K562 (cell line): ENCODE data around the gene DBX1. TPM values are rescaled to one million over a fixed set of nuclear protein-coding genes. Genes with fewer than 3 reads are reported as not detected.

Source experiments
- ATAC-seq: fragments of 200-7000 bp; cut with Tn5 transposase; 3 replicates; pipeline ENCODE4 v1.9.1; 2020; ENCODE audit warnings: moderate library complexity
- BruUV-seq: library from RNA; stranded (reverse); fragments of 400-500 nt; replicated peaks from 2 replicates; lab custom pipeline; 2021; lab: Mats Ljungman, UMichigan
- CTCF ChIA-PET: fragments of 300-600 bp; formaldehyde crosslinking; extraction: SDS; loops from one replicate; lab custom pipeline; 2021; ENCODE audit warnings: low intra/inter-chr PET ratio; lab: Yijun Ruan, JAX
- POLR2A ChIA-PET: fragments of 300-600, 350-650 bp; sonication (Branson Sonifier 250); formaldehyde crosslinking; extraction: SDS; loops from one replicate; lab custom pipeline; 2021; ENCODE audit warnings: antibody characterized with exemption, inconsistent platforms; lab: Yijun Ruan, JAX
- DNase-seq, 4 experiments: peaks; one replicate each; pipeline versions ENCODE4 v3.0.0 to v3.0.0-alpha.2; 2011 to 2018; ENCODE audit warnings: low spot score in 3 of 4, mixed read lengths in 3 of 4; ENCODE audit errors: extremely low read depth in 1 of 4
- FAIRE-seq: peaks from 2 replicates; lab custom pipeline; 2011; peaks lifted over from hg19 to GRCh38; lab: Jason Lieb, UNC
- H2AFZ ChIP-seq: 2 replicates; pipeline ENCODE4 v1.6.0; 2011; ENCODE audit warnings: low read depth, low read length, control low read depth, inconsistent platforms
- H3K27ac ChIP-seq: fragments of 200-600 bp; 3 replicates; pipeline ENCODE4 v1.8.0; 2011; ENCODE audit warnings: low read depth, mild to moderate bottlenecking, control low read depth, inconsistent platforms, low read length, moderate library complexity, mixed read lengths; ENCODE audit errors: extremely low read depth
- H3K27me3 ChIP-seq, 2 experiments: fragments of 300-600 bp in 1 of 2; 2 replicates in 1 of 2; 3 replicates in 1 of 2; pipeline versions ENCODE4 v1.6.0 to v1.8.0; 2011; ENCODE audit warnings: inconsistent platforms in 2 of 2, low read length in 2 of 2, mild to moderate bottlenecking in 1 of 2, mixed read lengths in 1 of 2, moderate library complexity in 1 of 2; ENCODE audit not compliant: control insufficient read depth in 2 of 2, insufficient read depth in 2 of 2
- H3K36me3 ChIP-seq: fragments of 300-600 bp; 3 replicates; pipeline ENCODE4 v1.8.0; 2011; ENCODE audit warnings: mild to moderate bottlenecking, low read length, inconsistent platforms; ENCODE audit not compliant: control insufficient read depth, insufficient read depth
- H3K4me1 ChIP-seq, 2 experiments: fragments of 200-600 bp in 1 of 2; replicated peaks in 1 of 2; 2 replicates in 1 of 2; 3 replicates in 1 of 2; pipeline versions ENCODE4 v1.5.1 to v1.8.0; 2011; ENCODE audit warnings: inconsistent platforms in 2 of 2, low read length in 2 of 2, mild to moderate bottlenecking in 1 of 2, mixed read lengths in 1 of 2, moderate library complexity in 1 of 2; ENCODE audit not compliant: control insufficient read depth in 2 of 2, insufficient read depth in 2 of 2
- H3K4me2 ChIP-seq: 2 replicates; pipeline ENCODE4 v1.6.1; 2011; ENCODE audit warnings: low read length, control low read depth, inconsistent platforms, mixed read lengths; ENCODE audit not compliant: insufficient read depth
- H3K4me3 ChIP-seq: fragments of 200-600 bp; sonication (generic), shearing (Covaris generic); 2 replicates; pipeline ENCODE4 v1.5.1; 2016; ENCODE audit warnings: control low read depth, inconsistent platforms
- H3K79me2 ChIP-seq: fragments of 200-600 bp; 3 replicates; pipeline ENCODE4 v1.8.0; 2011; ENCODE audit warnings: low read length, inconsistent platforms; ENCODE audit not compliant: control insufficient read depth, insufficient read depth
- H3K9ac ChIP-seq, 2 experiments: 2 replicates each; pipeline versions ENCODE4 v1.6.0 to v1.6.1; 2011; ENCODE audit warnings: low read depth in 2 of 2, low read length in 2 of 2, control low read depth in 1 of 2, inconsistent platforms in 1 of 2, mild to moderate bottlenecking in 1 of 2, mixed read lengths in 1 of 2; ENCODE audit not compliant: insufficient read depth in 1 of 2
- H3K9me1 ChIP-seq: one replicate; pipeline ENCODE4 v1.6.0; 2011; ENCODE audit warnings: inconsistent platforms, mild to moderate bottlenecking, low read length, moderate library complexity; ENCODE audit not compliant: control insufficient read depth, insufficient read depth
- H3K9me3 ChIP-seq: replicated peaks from 2 replicates; pipeline ENCODE4 v1.5.1; 2011; ENCODE audit warnings: low read depth, low read length, inconsistent platforms; ENCODE audit not compliant: control insufficient read depth, insufficient read depth
- H4K20me1 ChIP-seq: replicated peaks from 2 replicates; pipeline ENCODE4 v1.6.1; 2011; ENCODE audit warnings: low read length, inconsistent platforms, mixed read lengths; ENCODE audit not compliant: control insufficient read depth, insufficient read depth
- EGR1 ChIP-seq: fragments of 450-650 bp; conservative IDR thresholded peaks from 2 replicates; pipeline ENCODE4 v1.6.1; 2017; ENCODE audit warnings: mild to moderate bottlenecking
- EZH2 ChIP-seq: IDR thresholded peaks from 2 replicates; pipeline ENCODE4 v1.6.1; 2012; ENCODE audit warnings: low read depth, mild to moderate bottlenecking, inconsistent platforms, low read length, borderline replicate concordance
- POLR2A ChIP-seq: fragments of 450-650 bp; conservative IDR thresholded peaks from 2 replicates; pipeline ENCODE4 v1.6.1; 2016
- ZNF121 ChIP-seq: sonication (generic); formaldehyde crosslinking; conservative IDR thresholded peaks from 2 replicates; pipeline ENCODE4 v1.8.0; 2022; ENCODE audit warnings: missing genetic modification reagents
- WGBS: fragments of 100-300 bp; shearing (Covaris generic); methylation state at CpG from one replicate; pipeline ENCODE4 v1.1.6; 2016; ENCODE audit warnings: low coverage, mixed read lengths; ENCODE audit not compliant: insufficient coverage; ENCODE audit errors: missing lambda C conversion rate; 5-methylcytosine and 5-hydroxymethylcytosine counted together
- in situ Hi-C: fragments of 300-500 bp; cut with MboI; formaldehyde crosslinking; loops from 4 replicates; pipeline ENCODE4 v1.15.0; 2018; ENCODE audit warnings: inconsistent platforms, mixed read lengths
- intact Hi-C: fragments of 100-400 bp; cut with micrococcal nuclease; formaldehyde crosslinking; loops from 2 replicates; pipeline ENCODE4 v1.14.2; 2022
- polyA plus RNA-seq, 8 experiments: library from polyadenylated mRNA; depleted of rRNA in 4 of 8; stranded (reverse) in 5 of 8; unstranded in 3 of 8; fragments of >200 nt; fragmentation: Nextera tagmentation in 2 of 8; fragmentation: Illumina TruSeq in 1 of 8; extraction: Ambion mirVana in 2 of 8; extraction: Trizol in 1 of 8; gene quantifications; 2 replicates each; pipeline versions ENCODE4 v1.2.1 to v1.2.3, GENCODE V29; 2011 to 2014; ENCODE audit warnings: inconsistent platforms in 1 of 8, missing spikeins in 1 of 8
- total RNA-seq, 7 experiments: library from RNA; depleted of rRNA in 6 of 7; stranded (reverse); fragments of >200 nt in 6 of 7; fragmentation: Illumina TruSeq in 2 of 7; extraction: Trizol in 2 of 7; gene quantifications; 2 replicates each; pipeline versions ENCODE4 v1.2.1 to v1.2.3, GENCODE V29; 2011 to 2021; ENCODE audit warnings: low replicate concordance in 1 of 7

The DBX1 gene
- total and polyA plus RNA-seq, 9 of the 15 experiments (the other 6 are each of a cell fraction or from before 2014, with no cell fraction given) = not detected

- intact Hi-C loops = no loop called here
- Histone ChIP-seq H3K4me3 (no peak overlapping the region), H3K4me2 (no peak overlapping the region), H3K27ac (no peak overlapping the region), H3K9ac (no peak overlapping the region), H2AFZ (no peak overlapping the region), H3K79me2 (no peaks in the 10 kb centered on the region), H4K20me1 (no peaks in the 10 kb centered on the region), H3K4me1 (peaks cover 0 to 18% of the 10 kb centered on the region in 2 experiments; a peak in 2 of 5 replicates), H3K9me1 (no peaks in the 10 kb centered on the region), H3K27me3 (peaks cover 40 to 47% of the 10 kb centered on the region in 2 experiments), H3K9me3 (no peaks in the 10 kb centered on the region), H3K36me3 (no peaks in the 10 kb centered on the region)
- ChIA-PET POLR2A (no interaction called here), CTCF (no interaction called here)
- BruUV-seq = no TSS peak
- ATAC-seq (no peak), FAIRE-seq (no peak), DNase-seq (peak; percentile 9 to 33 (median 21))
- 0 out of 2 replicates have a peak, but pooled peaks have one; percentile 26 for TF ChIP-seq EGR1
- no peak for TF ChIP-seq POLR2A
- 2% methylated on average over 9 of the region's 51 CpGs for whole genome bisulfite sequencing
- in situ Hi-C loops = no loop called here
Observed at GRCh38 chr11:20156280-20156875, 3.9 kb downstream of the DBX1 start.

- no TSS peak for BruUV-seq
- H3K4me1 ChIP-seq = peaks cover 0 to 18% of the 10 kb centered on the region in 2 experiments; a peak in 2 of 5 replicates
- ChIA-PET CTCF (no interaction called here), POLR2A (interaction anchor here (0.8 to 1.2 kb wide), 2 partner anchors 13 to 15 kb away, joined by 3 to 4 read pairs; no protein-coding TSS in a partner anchor)
- peaks cover 34 to 41% of the 10 kb centered on the region in 2 experiments for H3K27me3 ChIP-seq
- H2AFZ ChIP-seq = no peak overlapping the region
- H3K9me1 ChIP-seq = no peaks in the 10 kb centered on the region
- no peak overlapping the region for H3K4me2 ChIP-seq
- in situ Hi-C loops = no loop called here
- no peak for DNase-seq
- H3K4me3 ChIP-seq = no peak overlapping the region
- no peak overlapping the region for H3K9ac ChIP-seq
- no peak overlapping the region for H3K27ac ChIP-seq
- H3K9me3 ChIP-seq = no peaks in the 10 kb centered on the region
- 17% methylated on average over 17 of the region's 19 CpGs for WGBS
- peak; percentile 57; the same call in 2 of the 3 replicates for ATAC-seq
- no peak for FAIRE-seq
- TF ChIP-seq EZH2 (0 out of 2 replicates have a peak, but pooled peaks have one; percentile 27), ZNF121 (CRISPR knock-in tag) (no peak)
- TF ChIP-seq, all 486 proteins: peak for 1
- intact Hi-C loops = no loop called here
- Histone ChIP-seq H3K36me3 (no peaks in the 10 kb centered on the region), H4K20me1 (no peaks in the 10 kb centered on the region), H3K79me2 (no peaks in the 10 kb centered on the region)
Observed at GRCh38 chr11:20155683-20156279, 4.5 kb downstream of the DBX1 start.
